ENCODE results near the gene OTUB1. TPM values are rescaled to one million over a fixed set of nuclear protein-coding genes. Genes with fewer than 3 reads are reported as not detected.
A peak's percentile ranks its signal among the peaks of the same experiment; 100 is the strongest.

Gene OTUB1
- total RNA-seq, 1 experiment from 2014 or later: 87.0 TPM

DNA sequence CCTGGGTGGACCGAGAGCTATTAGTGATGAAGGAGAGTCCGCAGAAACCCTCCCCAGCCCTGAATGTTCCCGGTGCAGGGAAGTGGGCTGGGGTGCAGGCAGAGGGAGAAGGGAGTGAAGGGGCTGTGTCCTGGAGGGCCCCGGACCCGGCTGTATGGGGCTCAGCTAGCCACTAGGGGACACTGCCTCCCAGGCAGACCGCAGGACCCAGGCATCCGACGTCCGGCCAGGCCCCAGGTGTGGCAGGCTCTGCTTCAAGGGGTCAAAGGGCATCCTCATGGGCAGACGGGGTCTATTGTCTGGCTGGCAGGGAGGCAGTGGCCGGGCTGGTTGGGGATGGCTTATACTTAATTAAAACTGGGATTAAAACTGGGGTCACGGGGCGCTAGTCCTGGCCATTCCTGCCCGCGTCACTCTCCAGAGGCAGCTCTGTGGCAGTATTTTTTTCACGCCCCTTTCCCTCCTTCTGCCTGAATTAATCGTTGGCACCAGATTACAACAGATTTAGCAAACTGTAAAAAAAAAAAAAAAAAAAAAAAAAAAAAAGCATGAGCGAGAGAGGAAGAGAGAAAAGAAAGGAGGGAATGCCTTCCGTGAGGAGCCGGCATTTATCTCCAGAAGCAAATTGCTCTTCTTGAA lies 54.6 kb downstream of the OTUB1 start:
- H3K36me3 ChIP-seq (ENCODE audit: control insufficient read depth in 1 of 2, insufficient read depth in 2 of 2, low read length in 2 of 2): no peaks in the 10 kb centered on the region
- ChIA-PET POLR2A (no interaction called here), RAD21 (ENCODE audit: low non-redundant PET in 1 of 2, low total read pairs in 2 of 2, uncharacterized antibody in 2 of 2, unreplicated experiment in 2 of 2) (no interaction called here), CTCF (no interaction called here)
- no peak overlapping the region for H2AFZ ChIP-seq (ENCODE audit: low read depth, low read length, poor library complexity, severe bottlenecking)
- H3K4me1 ChIP-seq (ENCODE audit: control insufficient read depth in 1 of 2, insufficient read depth in 2 of 2, low read length in 2 of 2): no peaks in the 10 kb centered on the region; a peak in 1 of 4 replicates
- intact Hi-C loops (cut with micrococcal nuclease): no loop called here
- H3K79me2 ChIP-seq (ENCODE audit: insufficient read depth, low read length): no peaks in the 10 kb centered on the region
- no peaks in the 10 kb centered on the region for H3K9me2 ChIP-seq (ENCODE audit: insufficient read depth)
- DNase-seq (ENCODE audit: low read depth, low spot score): no peak
- H4K20me1 ChIP-seq (ENCODE audit: insufficient read depth): no peaks in the 10 kb centered on the region
- H3K27me3 ChIP-seq (ENCODE audit: insufficient read depth, low read length): no peaks in the 10 kb centered on the region
- H3K9ac ChIP-seq (ENCODE audit: low read length): no peak overlapping the region
- H3K4me3 ChIP-seq (replicated peaks in 1 of 2; ENCODE audit: low read depth in 1 of 2, low read length in 2 of 2): no peak overlapping the region
- no peak overlapping the region for H3K4me2 ChIP-seq (ENCODE audit: low read length)
- TF ChIP-seq, protein P1, sequence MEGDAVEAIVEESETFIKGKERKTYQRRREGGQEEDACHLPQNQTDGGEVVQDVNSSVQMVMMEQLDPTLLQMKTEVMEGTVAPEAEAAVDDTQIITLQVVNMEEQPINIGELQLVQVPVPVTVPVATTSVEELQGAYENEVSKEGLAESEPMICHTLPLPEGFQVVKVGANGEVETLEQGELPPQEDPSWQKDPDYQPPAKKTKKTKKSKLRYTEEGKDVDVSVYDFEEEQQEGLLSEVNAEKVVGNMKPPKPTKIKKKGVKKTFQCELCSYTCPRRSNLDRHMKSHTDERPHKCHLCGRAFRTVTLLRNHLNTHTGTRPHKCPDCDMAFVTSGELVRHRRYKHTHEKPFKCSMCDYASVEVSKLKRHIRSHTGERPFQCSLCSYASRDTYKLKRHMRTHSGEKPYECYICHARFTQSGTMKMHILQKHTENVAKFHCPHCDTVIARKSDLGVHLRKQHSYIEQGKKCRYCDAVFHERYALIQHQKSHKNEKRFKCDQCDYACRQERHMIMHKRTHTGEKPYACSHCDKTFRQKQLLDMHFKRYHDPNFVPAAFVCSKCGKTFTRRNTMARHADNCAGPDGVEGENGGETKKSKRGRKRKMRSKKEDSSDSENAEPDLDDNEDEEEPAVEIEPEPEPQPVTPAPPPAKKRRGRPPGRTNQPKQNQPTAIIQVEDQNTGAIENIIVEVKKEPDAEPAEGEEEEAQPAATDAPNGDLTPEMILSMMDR (IDR thresholded peaks at IDR 0.05 in 2 of 3, conservative IDR thresholded peaks at IDR 0.05 in 1 of 3; ENCODE audit: borderline replicate concordance in 1 of 3, insufficient read depth in 1 of 3, low read depth in 2 of 3, low read length in 2 of 3): peak; percentile 21 to 47 (median 35); a peak in 4 of 6 replicates
- TF ChIP-seq, protein P2, sequence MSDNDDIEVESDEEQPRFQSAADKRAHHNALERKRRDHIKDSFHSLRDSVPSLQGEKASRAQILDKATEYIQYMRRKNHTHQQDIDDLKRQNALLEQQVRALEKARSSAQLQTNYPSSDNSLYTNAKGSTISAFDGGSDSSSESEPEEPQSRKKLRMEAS (IDR thresholded peaks at IDR 0.05): no peak
- no peak for TF ChIP-seq SP1 (IDR thresholded peaks at IDR 0.05; ENCODE audit: low read depth)
- TF ChIP-seq RAD21 (IDR thresholded peaks at IDR 0.05; ENCODE audit: low read depth): peak; percentile 60
- no peak for TF ChIP-seq EGR1 (IDR thresholded peaks at IDR 0.05; ENCODE audit: low read depth)
- H3K27ac ChIP-seq (ENCODE audit: low read depth, low read length): no peak overlapping the region
- H3K9me3 ChIP-seq (ENCODE audit: control insufficient read depth in 1 of 2, insufficient read depth in 1 of 2, low read depth in 1 of 2, low read length in 2 of 2): no peaks in the 10 kb centered on the region
- BruUV-seq (replicated peaks): no TSS peak
- ATAC-seq: peak; percentile 67

DNA sequence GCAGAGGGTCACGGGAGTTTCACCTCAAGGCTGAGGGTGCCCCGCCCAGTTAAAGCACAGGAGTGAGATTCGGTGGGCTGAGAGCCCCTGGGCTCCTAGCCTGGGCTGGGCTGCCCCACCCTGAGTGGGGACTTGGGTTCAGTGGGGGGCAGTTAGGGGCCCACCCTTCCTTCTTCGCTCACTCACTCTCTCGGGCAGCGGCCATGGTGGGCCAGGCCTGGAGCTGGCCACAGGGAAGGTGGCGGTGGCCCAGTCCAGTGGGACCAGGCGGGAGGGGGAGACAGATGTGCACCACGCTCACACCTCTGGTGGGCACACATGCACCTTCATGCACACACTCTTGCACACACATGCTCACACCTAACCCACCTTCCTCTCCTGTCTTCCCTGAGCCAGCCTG lies 55.6 kb downstream of the OTUB1 start:
- Histone ChIP-seq H4K20me1 (ENCODE audit: insufficient read depth) (no peaks in the 10 kb centered on the region), H3K36me3 (ENCODE audit: control insufficient read depth in 1 of 2, insufficient read depth in 2 of 2, low read length in 2 of 2) (no peaks in the 10 kb centered on the region), H3K9me3 (ENCODE audit: control insufficient read depth in 1 of 2, insufficient read depth in 1 of 2, low read depth in 1 of 2, low read length in 2 of 2) (no peaks in the 10 kb centered on the region), H3K4me2 (ENCODE audit: low read length) (no peak overlapping the region), H3K4me3 (replicated peaks in 1 of 2; ENCODE audit: low read depth in 1 of 2, low read length in 2 of 2) (no peak overlapping the region), H3K9ac (ENCODE audit: low read length) (no peak overlapping the region), H3K9me2 (ENCODE audit: insufficient read depth) (no peaks in the 10 kb centered on the region), H3K27ac (ENCODE audit: low read depth, low read length) (no peak overlapping the region), H3K27me3 (ENCODE audit: insufficient read depth, low read length) (no peaks in the 10 kb centered on the region), H3K4me1 (ENCODE audit: control insufficient read depth in 1 of 2, insufficient read depth in 2 of 2, low read length in 2 of 2) (no peaks in the 10 kb centered on the region), H3K79me2 (ENCODE audit: insufficient read depth, low read length) (no peaks in the 10 kb centered on the region), H2AFZ (ENCODE audit: low read depth, low read length, poor library complexity, severe bottlenecking) (no peak overlapping the region)
- CTCF ChIA-PET: no interaction called here
- ATAC-seq (no peak), DNase-seq (ENCODE audit: low read depth, low spot score) (no peak)
- intact Hi-C loops (cut with micrococcal nuclease): no loop called here
- BruUV-seq (replicated peaks): no TSS peak
- RAD21 ChIA-PET (ENCODE audit: low non-redundant PET in 1 of 2, low total read pairs in 2 of 2, uncharacterized antibody in 2 of 2, unreplicated experiment in 2 of 2): no interaction called here
- POLR2A ChIA-PET: no interaction called here
- TF ChIP-seq POLR2AphosphoS5 (IDR thresholded peaks at IDR 0.05; ENCODE audit: low read depth, low read length) (no peak), POLR2A (IDR thresholded peaks at IDR 0.05; ENCODE audit: borderline replicate concordance, extremely low read depth, insufficient read depth, insufficient read length) (no peak), ZNF274 (IDR thresholded peaks at IDR 0.05; ENCODE audit: low read depth, low read length) (no peak), EZH2phosphoT487 (IDR thresholded peaks at IDR 0.05; ENCODE audit: borderline replicate concordance) (no peak), SIN3A (IDR thresholded peaks at IDR 0.05; ENCODE audit: low read depth) (no peak), EZH2 (IDR thresholded peaks at IDR 0.05) (no peak)
- TF ChIP-seq, protein P3, sequence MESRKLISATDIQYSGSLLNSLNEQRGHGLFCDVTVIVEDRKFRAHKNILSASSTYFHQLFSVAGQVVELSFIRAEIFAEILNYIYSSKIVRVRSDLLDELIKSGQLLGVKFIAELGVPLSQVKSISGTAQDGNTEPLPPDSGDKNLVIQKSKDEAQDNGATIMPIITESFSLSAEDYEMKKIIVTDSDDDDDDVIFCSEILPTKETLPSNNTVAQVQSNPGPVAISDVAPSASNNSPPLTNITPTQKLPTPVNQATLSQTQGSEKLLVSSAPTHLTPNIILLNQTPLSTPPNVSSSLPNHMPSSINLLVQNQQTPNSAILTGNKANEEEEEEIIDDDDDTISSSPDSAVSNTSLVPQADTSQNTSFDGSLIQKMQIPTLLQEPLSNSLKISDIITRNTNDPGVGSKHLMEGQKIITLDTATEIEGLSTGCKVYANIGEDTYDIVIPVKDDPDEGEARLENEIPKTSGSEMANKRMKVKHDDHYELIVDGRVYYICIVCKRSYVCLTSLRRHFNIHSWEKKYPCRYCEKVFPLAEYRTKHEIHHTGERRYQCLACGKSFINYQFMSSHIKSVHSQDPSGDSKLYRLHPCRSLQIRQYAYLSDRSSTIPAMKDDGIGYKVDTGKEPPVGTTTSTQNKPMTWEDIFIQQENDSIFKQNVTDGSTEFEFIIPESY (IDR thresholded peaks at IDR 0.05; ENCODE audit: extremely low read depth, insufficient replicate concordance, low read length): no peak
- TF ChIP-seq, protein P4, sequence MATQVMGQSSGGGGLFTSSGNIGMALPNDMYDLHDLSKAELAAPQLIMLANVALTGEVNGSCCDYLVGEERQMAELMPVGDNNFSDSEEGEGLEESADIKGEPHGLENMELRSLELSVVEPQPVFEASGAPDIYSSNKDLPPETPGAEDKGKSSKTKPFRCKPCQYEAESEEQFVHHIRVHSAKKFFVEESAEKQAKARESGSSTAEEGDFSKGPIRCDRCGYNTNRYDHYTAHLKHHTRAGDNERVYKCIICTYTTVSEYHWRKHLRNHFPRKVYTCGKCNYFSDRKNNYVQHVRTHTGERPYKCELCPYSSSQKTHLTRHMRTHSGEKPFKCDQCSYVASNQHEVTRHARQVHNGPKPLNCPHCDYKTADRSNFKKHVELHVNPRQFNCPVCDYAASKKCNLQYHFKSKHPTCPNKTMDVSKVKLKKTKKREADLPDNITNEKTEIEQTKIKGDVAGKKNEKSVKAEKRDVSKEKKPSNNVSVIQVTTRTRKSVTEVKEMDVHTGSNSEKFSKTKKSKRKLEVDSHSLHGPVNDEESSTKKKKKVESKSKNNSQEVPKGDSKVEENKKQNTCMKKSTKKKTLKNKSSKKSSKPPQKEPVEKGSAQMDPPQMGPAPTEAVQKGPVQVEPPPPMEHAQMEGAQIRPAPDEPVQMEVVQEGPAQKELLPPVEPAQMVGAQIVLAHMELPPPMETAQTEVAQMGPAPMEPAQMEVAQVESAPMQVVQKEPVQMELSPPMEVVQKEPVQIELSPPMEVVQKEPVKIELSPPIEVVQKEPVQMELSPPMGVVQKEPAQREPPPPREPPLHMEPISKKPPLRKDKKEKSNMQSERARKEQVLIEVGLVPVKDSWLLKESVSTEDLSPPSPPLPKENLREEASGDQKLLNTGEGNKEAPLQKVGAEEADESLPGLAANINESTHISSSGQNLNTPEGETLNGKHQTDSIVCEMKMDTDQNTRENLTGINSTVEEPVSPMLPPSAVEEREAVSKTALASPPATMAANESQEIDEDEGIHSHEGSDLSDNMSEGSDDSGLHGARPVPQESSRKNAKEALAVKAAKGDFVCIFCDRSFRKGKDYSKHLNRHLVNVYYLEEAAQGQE (IDR thresholded peaks at IDR 0.05; ENCODE audit: low read depth): no peak
